Adrenal gland (tissue), 12 donors: ENCODE measurements around the gene ANKRD37. TPM values are rescaled to one million over a fixed set of nuclear protein-coding genes. Genes with fewer than 3 reads are reported as not detected.

Source experiments
- DNase-seq, 7 donors: peaks; one replicate each; pipeline ENCODE4 v3.0.0-alpha.2; 2019 to 2020
- H3K27ac ChIP-seq, 5 donors: fragments of 200-600 bp; sonication (generic) in 4 of 5; 1 replicate in 3 of 5; 2 replicates in 2 of 5; pipeline versions ENCODE4 v1.5.1 to v1.8.0; 2016 to 2020; ENCODE audit warnings: mild to moderate bottlenecking in 1 of 5
- H3K27me3 ChIP-seq: fragments of 200-600 bp; 2 replicates; pipeline ENCODE4 v1.8.0; 2021
- H3K36me3 ChIP-seq, 2 donors: fragments of 200-600 bp; replicated peaks in 1 of 2; 1 replicate in 1 of 2; 2 replicates in 1 of 2; pipeline versions ENCODE4 v1.5.1 to v1.8.0; 2018 to 2022
- H3K4me1 ChIP-seq, 2 donors: fragments of 200-600 bp; replicated peaks in 1 of 2; 1 replicate in 1 of 2; 2 replicates in 1 of 2; pipeline versions ENCODE4 v1.5.1 to v1.8.0; 2018 to 2021
- H3K4me3 ChIP-seq, 4 donors: fragments of 200-600 bp; sonication (generic) in 3 of 4; one replicate each; pipeline ENCODE4 v1.5.1; 2016 to 2018
- H3K9me3 ChIP-seq, 3 donors: fragments of 200-600 bp; sonication (generic) in 1 of 3; replicated peaks in 1 of 3; 1 replicate in 2 of 3; 2 replicates in 1 of 3; pipeline versions ENCODE4 v1.5.1 to v1.8.0; 2016 to 2021
- POLR2A ChIP-seq, 2 donors: fragments of 450-650 bp; IDR thresholded peaks; one replicate each; pipeline ENCODE4 v1.6.1; 2017; ENCODE audit warnings: antibody characterized with exemption in 2 of 2, mild to moderate bottlenecking in 2 of 2, moderate library complexity in 1 of 2
- WGBS, 4 donors: extraction: QIAGEN DNeasy Blood & Tissue Kit in 2 of 4; methylation state at CpG; one replicate each; pipeline versions ENCODE4 v1.1.5 to v1.1.7; 2013 to 2017; 5-methylcytosine and 5-hydroxymethylcytosine counted together
- intact Hi-C, 2 donors: fragments of 100-400 bp; cut with DNase I; formaldehyde crosslinking; loops; one replicate each; pipeline versions ENCODE4 v1.14.1 to v1.15.0; 2022 to 2023
- polyA plus RNA-seq, 3 donors: library from polyadenylated mRNA; stranded (reverse); fragments of 200-250 nt in 2 of 3; fragments of 350-450 nt in 1 of 3; fragmentation: Illumina TruSeq in 1 of 3; extraction: RNeasy Lipid Tissue Mini Kit (QIAGEN cat#74804) in 1 of 3; gene quantifications; one replicate each; pipeline ENCODE4 v1.2.3, GENCODE V29; 2013 to 2014
- small RNA-seq, 2 donors: library from RNA; depleted of rRNA; stranded (forward); fragments of <200 nt; gene quantifications; one replicate each; pipeline ENCODE3, GENCODE V24; 2016
- total RNA-seq, 9 donors: library from RNA; depleted of rRNA in 4 of 9; stranded (reverse); fragments of >200 nt in 4 of 9; fragments of 120-200 nt in 1 of 9; fragmentation: NEBNext Ultra II Directional in 1 of 9; extraction: Animal tissue kit (Norgen Biotek cat#: 25700) in 1 of 9; gene quantifications; one replicate each; pipeline versions ENCODE4 v1.1.0 to v1.2.4, GENCODE V29; 2013 to 2023
- TF ChIP-seq, protein P1 (sequence below), 6 experiments: fragments of 450-650 bp in 4 of 6; fragments of 200-600 bp in 2 of 6; sonication (generic) in 1 of 6; IDR thresholded peaks; 1 replicate in 5 of 6; 2 replicates in 1 of 6; pipeline versions ENCODE4 v1.5.1 to v1.8.0; 2016 to 2021; ENCODE audit warnings: antibody characterized with exemption in 6 of 6, mild to moderate bottlenecking in 2 of 6, moderate library complexity in 1 of 6
- donor health status: healthy with polysubstance abuse.
- donor health status: Bipolar disorder and iron deficiency.
- donor health status: DM: yes; HTN: yes; CAD: no.
- donor health status: DM: no; HTN: no; CAD: no.
- donor health status: DM: no; HTN: no; CAD: no.
- donor health status: DM: yes; HTN: yes; CAD: no.

Gene ANKRD37
- total and polyA plus RNA-seq, 12 donors: 1.9 to 13.0 (median 6.7) TPM

DNA sequence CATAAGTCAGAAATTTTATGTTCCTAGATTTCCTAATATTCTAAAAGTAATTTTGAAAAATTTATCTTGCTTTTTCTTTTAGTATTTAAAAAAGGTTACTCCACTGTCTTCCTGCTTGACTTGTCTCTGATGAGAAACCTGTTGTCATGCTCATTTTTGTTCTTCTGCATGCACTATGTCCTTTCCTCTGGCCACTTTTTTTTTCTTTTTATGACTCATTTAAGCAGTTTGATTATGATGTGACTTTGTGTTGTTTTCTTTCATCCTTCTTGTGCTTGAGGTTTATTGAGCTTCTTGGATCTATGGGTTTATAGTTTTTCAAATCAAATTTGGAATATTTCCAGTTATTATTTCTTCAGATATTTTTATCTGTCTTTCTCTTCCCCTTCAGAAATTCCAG lies 41.2 kb downstream of the ANKRD37 start:
- Histone ChIP-seq H3K4me1 (no peaks in the 10 kb centered on the region), H3K36me3 (no peaks in the 10 kb centered on the region), H3K27ac (no peak overlapping the region), H3K27me3 (no peaks in the 10 kb centered on the region), H3K4me3 (no peak overlapping the region), H3K9me3 (no peaks in the 10 kb centered on the region)
- TF ChIP-seq, protein P1, sequence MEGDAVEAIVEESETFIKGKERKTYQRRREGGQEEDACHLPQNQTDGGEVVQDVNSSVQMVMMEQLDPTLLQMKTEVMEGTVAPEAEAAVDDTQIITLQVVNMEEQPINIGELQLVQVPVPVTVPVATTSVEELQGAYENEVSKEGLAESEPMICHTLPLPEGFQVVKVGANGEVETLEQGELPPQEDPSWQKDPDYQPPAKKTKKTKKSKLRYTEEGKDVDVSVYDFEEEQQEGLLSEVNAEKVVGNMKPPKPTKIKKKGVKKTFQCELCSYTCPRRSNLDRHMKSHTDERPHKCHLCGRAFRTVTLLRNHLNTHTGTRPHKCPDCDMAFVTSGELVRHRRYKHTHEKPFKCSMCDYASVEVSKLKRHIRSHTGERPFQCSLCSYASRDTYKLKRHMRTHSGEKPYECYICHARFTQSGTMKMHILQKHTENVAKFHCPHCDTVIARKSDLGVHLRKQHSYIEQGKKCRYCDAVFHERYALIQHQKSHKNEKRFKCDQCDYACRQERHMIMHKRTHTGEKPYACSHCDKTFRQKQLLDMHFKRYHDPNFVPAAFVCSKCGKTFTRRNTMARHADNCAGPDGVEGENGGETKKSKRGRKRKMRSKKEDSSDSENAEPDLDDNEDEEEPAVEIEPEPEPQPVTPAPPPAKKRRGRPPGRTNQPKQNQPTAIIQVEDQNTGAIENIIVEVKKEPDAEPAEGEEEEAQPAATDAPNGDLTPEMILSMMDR (IDR thresholded peaks at IDR 0.05): no peak
- TF ChIP-seq POLR2A (IDR thresholded peaks at IDR 0.05): no peak
- no peak for DNase-seq
- intact Hi-C loops: no loop called here

DNA sequence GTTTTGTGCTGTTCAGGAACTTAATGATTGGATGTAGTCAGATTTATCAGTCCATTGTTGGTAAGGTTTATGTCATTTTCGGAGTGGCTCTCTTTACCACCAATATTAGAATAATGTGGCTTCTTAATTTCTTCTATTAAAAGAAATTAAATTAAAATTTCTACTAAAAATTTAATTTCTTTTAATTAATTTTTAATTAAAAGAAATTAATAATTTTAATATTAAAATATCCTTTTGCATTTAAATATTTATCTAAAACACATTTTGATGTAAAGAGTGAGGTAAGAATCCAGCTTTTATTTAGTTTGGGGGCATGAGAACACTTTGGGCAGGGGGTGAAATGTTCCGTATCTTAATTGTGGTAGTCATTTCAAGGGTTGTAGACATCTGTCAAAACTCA lies 44.8 kb downstream of the ANKRD37 start:
- no peak overlapping the region for H3K27ac ChIP-seq
- H3K36me3 ChIP-seq: no peaks in the 10 kb centered on the region
- no peak for DNase-seq
- WGBS, 4 donors: 86 to 97% (median 94%) methylated on average over 2 of the region's 2 CpGs
- TF ChIP-seq POLR2A (IDR thresholded peaks at IDR 0.05): no peak
- TF ChIP-seq, protein P1 (IDR thresholded peaks at IDR 0.05): no peak
- H3K27me3 ChIP-seq: no peaks in the 10 kb centered on the region
- no peaks in the 10 kb centered on the region for H3K4me1 ChIP-seq
- no peak overlapping the region for H3K4me3 ChIP-seq
- intact Hi-C loops: no loop called here
- no peaks in the 10 kb centered on the region for H3K9me3 ChIP-seq

DNA sequence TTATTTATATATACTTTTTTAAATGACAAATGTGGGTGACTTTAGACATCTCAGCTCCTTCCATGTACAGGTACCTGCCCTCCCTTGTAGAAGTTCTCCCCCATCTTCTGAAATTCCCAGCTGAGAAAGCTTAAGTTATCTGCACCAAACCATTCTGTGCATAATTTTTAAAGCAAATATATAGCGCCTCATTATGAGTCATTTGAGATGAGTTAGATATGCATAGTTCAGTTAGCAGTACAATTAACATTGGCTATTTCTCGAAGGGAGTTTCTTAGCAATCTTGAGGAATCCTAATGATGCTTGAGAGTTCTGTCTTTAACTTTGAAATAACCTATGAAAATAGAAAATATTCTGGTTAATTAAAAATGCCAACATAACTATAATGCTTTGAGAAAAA lies 48.6 kb downstream of the ANKRD37 start:
- H3K9me3 ChIP-seq: no peaks in the 10 kb centered on the region
- no peak overlapping the region for H3K27ac ChIP-seq
- H3K4me3 ChIP-seq: no peak overlapping the region
- TF ChIP-seq, protein P1 (IDR thresholded peaks at IDR 0.05): no peak
- TF ChIP-seq POLR2A (IDR thresholded peaks at IDR 0.05): no peak
- H3K27me3 ChIP-seq: no peaks in the 10 kb centered on the region
- H3K36me3 ChIP-seq: no peaks in the 10 kb centered on the region
- H3K4me1 ChIP-seq: no peaks in the 10 kb centered on the region
- intact Hi-C loops: no loop called here
- WGBS, 4 donors: 89 to 97% (median 91%) methylated on average over 2 of the region's 2 CpGs
- no peak for DNase-seq

Small RNA genes within 50 kb of the gene (small RNA-seq; reads per million reads assigned to genes)
- gene RF00019: 0 reads per million in 2 donors

Other genes with a start within 250 kb of the ANKRD37 start
- gene CFAP97, start 192.8 kb upstream of the ANKRD37 start, total RNA-seq: 10 to 100 TPM; 13.6 to 32.8 (median 26.7) TPM
- gene CFAP97, start 192.8 kb upstream of the ANKRD37 start, polyA plus RNA-seq: 10 to 100 TPM in 1 of 3 donors, 1 to 10 TPM in 2; 3.9 to 33.3 (median 5.6) TPM
- 10 to 100 TPM in 8 of 9 donors, 1 to 10 TPM in 1; 9.9 to 29.3 (median 16.7) TPM for gene SNX25, start 187.2 kb upstream of the ANKRD37 start, total RNA-seq
- 10 to 100 TPM in 1 of 3 donors, 1 to 10 TPM in 2; 4.7 to 11.0 (median 5.9) TPM for gene SNX25, start 187.2 kb upstream of the ANKRD37 start, polyA plus RNA-seq
- gene LRP2BP, start 917 bp upstream of the ANKRD37 start, total RNA-seq: 1 to 10 TPM in 2 of 9 donors, under 1 TPM in 6, not detected in 1; 0.14 to 1.8 (median 0.77) TPM
- 1 to 10 TPM in 2 of 3 donors, under 1 TPM in 1; 0.59 to 1.4 (median 1.1) TPM for gene LRP2BP, start 917 bp upstream of the ANKRD37 start, polyA plus RNA-seq
- gene UFSP2, start 29.1 kb downstream of the ANKRD37 start, total RNA-seq: 10 to 100 TPM; 19.7 to 56.4 (median 45.3) TPM
- 10 to 100 TPM; 20.9 to 76.4 (median 21.2) TPM for gene UFSP2, start 29.1 kb downstream of the ANKRD37 start, polyA plus RNA-seq
- 1 to 10 TPM in 6 of 9 donors, under 1 TPM in 2, not detected in 1; 0.50 to 2.7 (median 1.5) TPM for gene CCDC110, start 74.9 kb downstream of the ANKRD37 start, total RNA-seq
- 1 to 10 TPM in 1 of 3 donors, under 1 TPM in 2; 0.64 to 2.0 (median 0.64) TPM for gene CCDC110, start 74.9 kb downstream of the ANKRD37 start, polyA plus RNA-seq
- 10 to 100 TPM in 1 of 9 donors, 1 to 10 TPM in 8; 2.6 to 22.6 (median 5.2) TPM for gene PDLIM3, start 138.7 kb downstream of the ANKRD37 start, total RNA-seq
- 10 to 100 TPM in 1 of 3 donors, 1 to 10 TPM in 2; 7.1 to 13.9 (median 8.8) TPM for gene PDLIM3, start 138.7 kb downstream of the ANKRD37 start, polyA plus RNA-seq